Fibroblast of upper back skin (primary cell): Measurements from ENCODE around the gene ZDHHC1.
"Not testable (repeated sequence)": the region's sequence is repeated elsewhere in the genome, so short reads cannot be mapped to it uniquely, and the experiment has no call there.

ENCODE experiments used
- DNase-seq: peaks from one replicate; pipeline ENCODE4 v3.0.0-alpha.2; 2013

The ZDHHC1 gene

GRCh38 chr16:67429799-67430503, 13.7 kb upstream of the ZDHHC1 start:
- no peak for DNase-seq

- DNase-seq: no peak
These were observed 12.9 kb upstream of the ZDHHC1 start for GRCh38 chr16:67429053-67429798.

GRCh38 chr16:67428146-67428731, 12.0 kb upstream of the ZDHHC1 start:
- DNase-seq: peak; percentile 49

- DNase-seq: no peak
These were observed 10.7 kb upstream of the ZDHHC1 start for GRCh38 chr16:67426950-67427349.

GRCh38 chr16:67426022-67426421, 9.7 kb upstream of the ZDHHC1 start:
- no peak for DNase-seq

- DNase-seq: peak; percentile 7
These were observed 9.3 kb upstream of the ZDHHC1 start for GRCh38 chr16:67425580-67425979.

GRCh38 chr16:67425061-67425460, 8.8 kb upstream of the ZDHHC1 start:
- peak; percentile 81 for DNase-seq

GRCh38 chr16:67424261-67424615, 8.0 kb upstream of the ZDHHC1 start:
- DNase-seq: no peak

GRCh38 chr16:67423611-67424260, 7.5 kb upstream of the ZDHHC1 start:
- DNase-seq: no peak

GRCh38 chr16:67423015-67423414, 6.7 kb upstream of the ZDHHC1 start:
- no peak for DNase-seq

GRCh38 chr16:67421030-67421429, 4.8 kb upstream of the ZDHHC1 start:
- DNase-seq: no peak

- peak; percentile 36 for DNase-seq
These were observed 3.7 kb upstream of the ZDHHC1 start for GRCh38 chr16:67419931-67420330.

GRCh38 chr16:67419502-67419901, 3.2 kb upstream of the ZDHHC1 start:
- peak; percentile 57 for DNase-seq

GRCh38 chr16:67417333-67418061, 1.2 kb upstream of the ZDHHC1 start:
- no peak for DNase-seq

- DNase-seq: not testable (repeated sequence)
These were observed 856 bp downstream of the ZDHHC1 start for GRCh38 chr16:67415421-67415820.

- DNase-seq: no peak
These were observed 2.0 kb downstream of the ZDHHC1 start for GRCh38 chr16:67413978-67414911.

- DNase-seq: no peak
These were observed 4.0 kb downstream of the ZDHHC1 start for GRCh38 chr16:67412294-67412693.

GRCh38 chr16:67411339-67411738, 4.9 kb downstream of the ZDHHC1 start:
- DNase-seq: no peak

- DNase-seq: no peak
These were observed 6.6 kb downstream of the ZDHHC1 start for GRCh38 chr16:67409631-67410030.

GRCh38 chr16:67407788-67408452, 8.4 kb downstream of the ZDHHC1 start:
- DNase-seq: no peak

GRCh38 chr16:67407176-67407787, 9.0 kb downstream of the ZDHHC1 start:
- DNase-seq: no peak
